Activated CD8-positive, alpha-beta T cell treated with anti-CD3 and anti-CD28 coated beads, Interleukin-2, amount 10 ng/mL, durations not matched to agents 7 days and 5 days (primary cell): ENCODE data around the gene RCC2. TPM values are rescaled to one million over a fixed set of nuclear protein-coding genes. Genes with fewer than 3 reads are reported as not detected.

Experiments
- ATAC-seq: fragments of 150-1000 bp; cut with Tn5 transposase; one replicate; pipeline ENCODE4 v1.10.0; 2021; ENCODE audit warnings: moderate library complexity
- CTCF ChIA-PET: fragments of 350-600 bp; sonication (Branson Sonifier 250); formaldehyde crosslinking; loops from one replicate; lab custom pipeline; 2021; ENCODE audit warnings: antibody characterized with exemption; lab: Charles Lee
- POLR2A ChIA-PET: fragments of 350-600 bp; sonication (Branson Sonifier 250); formaldehyde crosslinking; loops from one replicate; lab custom pipeline; 2021; ENCODE audit warnings: antibody characterized with exemption; lab: Charles Lee
- DNase-seq: peaks from one replicate; pipeline ENCODE4 v3.0.0-alpha.2; 2020
- H3K27ac Mint-ChIP-seq: one replicate; pipeline ENCODE4 v1.8.0; 2021; ENCODE audit warnings: mild to moderate bottlenecking, mixed read lengths
- H3K27me3 Mint-ChIP-seq: one replicate; pipeline ENCODE4 v1.8.0; 2021; ENCODE audit warnings: low read depth, mixed read lengths
- H3K36me3 Mint-ChIP-seq: one replicate; pipeline ENCODE4 v1.8.0; 2021; ENCODE audit warnings: low read depth, mixed read lengths
- H3K4me1 Mint-ChIP-seq: one replicate; pipeline ENCODE4 v1.8.0; 2021; ENCODE audit warnings: low read depth, mixed read lengths
- H3K4me3 Mint-ChIP-seq: one replicate; pipeline ENCODE4 v1.8.0; 2021; ENCODE audit warnings: mild to moderate bottlenecking, mixed read lengths
- H3K9me3 Mint-ChIP-seq: one replicate; pipeline ENCODE4 v1.8.0; 2022; ENCODE audit warnings: mixed read lengths; ENCODE audit not compliant: insufficient read depth
- total RNA-seq, 2 experiments: library from RNA; stranded (reverse); gene quantifications; one replicate each; pipeline ENCODE4 v1.2.3, GENCODE V29; 2021

Gene RCC2
- total RNA-seq, 2 experiments from 2014 or later, result 151 to 152 TPM

GRCh38 chr1:17441265-17441992, 2.0 kb upstream of the RCC2 start:
- peak overlapping the region; percentile 40 for H3K4me3 Mint-ChIP-seq
- peak; percentile 23 for DNase-seq
- ChIA-PET CTCF (no interaction called here), POLR2A (no interaction called here)
- peaks cover 37% of the 10 kb centered on the region for H3K4me1 Mint-ChIP-seq
- H3K36me3 Mint-ChIP-seq, result peaks cover 11% of the 10 kb centered on the region
- ATAC-seq, result no peak
- H3K27me3 Mint-ChIP-seq, result no peaks in the 10 kb centered on the region
- H3K9me3 Mint-ChIP-seq, result no peaks in the 10 kb centered on the region
- H3K27ac Mint-ChIP-seq, result peak overlapping the region; percentile 79

- Mint-ChIP-seq H3K36me3 (peaks cover 17% of the 10 kb centered on the region), H3K9me3 (no peaks in the 10 kb centered on the region), H3K27me3 (no peaks in the 10 kb centered on the region), H3K4me1 (peaks cover 43% of the 10 kb centered on the region), H3K27ac (peak overlapping the region; percentile 79), H3K4me3 (peak overlapping the region; percentile 96)
- DNase-seq, result no peak
- ChIA-PET POLR2A (no interaction called here), CTCF (interaction anchor here (1.0 kb wide), 1 partner anchor 11 kb away, joined by 4 read pairs; no protein-coding TSS in a partner anchor)
- ATAC-seq, result no peak
Measured at GRCh38 chr1:17440827-17441168, 1.3 kb upstream of the RCC2 start.

- H3K4me3 Mint-ChIP-seq, result peak overlapping the region; percentile 96
- ATAC-seq (no peak), DNase-seq (no peak)
- peaks cover 47% of the 10 kb centered on the region for H3K4me1 Mint-ChIP-seq
- ChIA-PET POLR2A (interaction anchor here (1.0 kb wide), 1 partner anchor 37 kb away, joined by 3 read pairs; no protein-coding TSS in a partner anchor), CTCF (interaction anchor here (0.7 to 1.0 kb wide), 2 partner anchors 11 to 13 kb away, joined by 3 to 4 read pairs; no protein-coding TSS in a partner anchor)
- H3K9me3 Mint-ChIP-seq, result no peaks in the 10 kb centered on the region
- peak overlapping the region; percentile 79 for H3K27ac Mint-ChIP-seq
- peaks cover 20% of the 10 kb centered on the region for H3K36me3 Mint-ChIP-seq
- no peaks in the 10 kb centered on the region for H3K27me3 Mint-ChIP-seq
Measured at GRCh38 chr1:17440074-17440826, 773 bp upstream of the RCC2 start.

GRCh38 chr1:17438318-17439249, 893 bp downstream of the RCC2 start:
- Mint-ChIP-seq H3K27ac (peak overlapping the region; percentile 95), H3K9me3 (no peaks in the 10 kb centered on the region), H3K4me1 (peaks cover 61% of the 10 kb centered on the region), H3K27me3 (no peaks in the 10 kb centered on the region), H3K36me3 (peaks cover 36% of the 10 kb centered on the region), H3K4me3 (peak overlapping the region; percentile 96)
- ChIA-PET POLR2A (interaction anchor here (1.0 to 1.4 kb wide), 3 partner anchors 14 to 385 kb away, joined by 3 to 4 read pairs (median 3); partner anchors contain the start of gene SDHB), CTCF (interaction anchor here (1.0 kb wide), 1 partner anchor 16 kb away, joined by 3 read pairs; no protein-coding TSS in a partner anchor)
- DNase-seq (peak; percentile 85), ATAC-seq (peak; percentile 52)

- peak; percentile 38 for ATAC-seq
- Mint-ChIP-seq H3K4me1 (peaks cover 55% of the 10 kb centered on the region), H3K27me3 (no peaks in the 10 kb centered on the region), H3K4me3 (peak overlapping the region; percentile 96), H3K9me3 (no peaks in the 10 kb centered on the region), H3K27ac (peak overlapping the region; percentile 95), H3K36me3 (peaks cover 42% of the 10 kb centered on the region)
- CTCF ChIA-PET, result interaction anchor here (1.7 kb wide), 1 partner anchor 19 kb away, joined by 4 read pairs; no protein-coding TSS in a partner anchor
- peak; percentile 55 for DNase-seq
- POLR2A ChIA-PET, result interaction anchor here (1.4 kb wide), 2 partner anchors 9 to 384 kb away, joined by 4 to 5 read pairs; partner anchors contain the start of gene SDHB
Measured at GRCh38 chr1:17437580-17438317, 1.7 kb downstream of the RCC2 start.

GRCh38 chr1:17437260-17437579, 2.3 kb downstream of the RCC2 start:
- CTCF ChIA-PET, result interaction anchor here (1.7 kb wide), 1 partner anchor 18 kb away, joined by 4 read pairs; no protein-coding TSS in a partner anchor
- H3K36me3 Mint-ChIP-seq, result peaks cover 42% of the 10 kb centered on the region
- no peak for ATAC-seq

GRCh38 chr1:17436380-17437174, 2.9 kb downstream of the RCC2 start:
- peaks cover 46% of the 10 kb centered on the region for H3K36me3 Mint-ChIP-seq
- CTCF ChIA-PET, result interaction anchor here (1.7 kb wide), 1 partner anchor 17 kb away, joined by 4 read pairs; no protein-coding TSS in a partner anchor
- POLR2A ChIA-PET, result interaction anchor here (0.8 to 1.4 kb wide), 3 partner anchors 8 to 30 kb away, joined by 3 to 5 read pairs (median 5); no protein-coding TSS in a partner anchor
- no peaks in the 10 kb centered on the region for H3K27me3 Mint-ChIP-seq
- peak overlapping the region; percentile 60 for H3K27ac Mint-ChIP-seq
- H3K4me1 Mint-ChIP-seq, result peaks cover 53% of the 10 kb centered on the region
- H3K4me3 Mint-ChIP-seq, result peak overlapping the region; percentile 80
- ATAC-seq (no peak), DNase-seq (no peak)
- no peaks in the 10 kb centered on the region for H3K9me3 Mint-ChIP-seq

More at GRCh38 chr1:17437260-17437579, 2.3 kb downstream of the RCC2 start:
- Mint-ChIP-seq H3K9me3 (no peaks in the 10 kb centered on the region), H3K27ac (peak overlapping the region; percentile 60), H3K27me3 (no peaks in the 10 kb centered on the region), H3K4me3 (peak overlapping the region; percentile 80), H3K4me1 (peaks cover 54% of the 10 kb centered on the region)
- no peak for DNase-seq
- POLR2A ChIA-PET, result interaction anchor here (1.4 kb wide), 1 partner anchor 8 kb away, joined by 5 read pairs; no protein-coding TSS in a partner anchor

- no peak overlapping the region for H3K27ac Mint-ChIP-seq
- peaks cover 39% of the 10 kb centered on the region for H3K4me1 Mint-ChIP-seq
- no peaks in the 10 kb centered on the region for H3K27me3 Mint-ChIP-seq
- peaks cover 52% of the 10 kb centered on the region for H3K36me3 Mint-ChIP-seq
- ATAC-seq, result no peak
- CTCF ChIA-PET, result no interaction called here
- H3K9me3 Mint-ChIP-seq, result no peaks in the 10 kb centered on the region
- DNase-seq, result no peak
- POLR2A ChIA-PET, result no interaction called here
- no peak overlapping the region for H3K4me3 Mint-ChIP-seq
Measured at GRCh38 chr1:17434601-17435000, 4.9 kb downstream of the RCC2 start.

- DNase-seq, result no peak
- POLR2A ChIA-PET, result no interaction called here
- CTCF ChIA-PET, result interaction anchor here (1.3 kb wide), 1 partner anchor 15 kb away, joined by 3 read pairs; no protein-coding TSS in a partner anchor
- Mint-ChIP-seq H3K4me3 (no peak overlapping the region), H3K36me3 (peaks cover 55% of the 10 kb centered on the region), H3K4me1 (peaks cover 44% of the 10 kb centered on the region), H3K9me3 (no peaks in the 10 kb centered on the region), H3K27me3 (no peaks in the 10 kb centered on the region), H3K27ac (no peak overlapping the region)
- ATAC-seq, result no peak
Measured at GRCh38 chr1:17434016-17434415, 5.5 kb downstream of the RCC2 start.

- H3K27ac Mint-ChIP-seq, result no peak overlapping the region
- ChIA-PET POLR2A (no interaction called here), CTCF (interaction anchor here (1.3 kb wide), 1 partner anchor 14 kb away, joined by 3 read pairs; no protein-coding TSS in a partner anchor)
- H3K36me3 Mint-ChIP-seq, result peaks cover 62% of the 10 kb centered on the region
- H3K27me3 Mint-ChIP-seq, result no peaks in the 10 kb centered on the region
- no peak overlapping the region for H3K4me3 Mint-ChIP-seq
- DNase-seq (no peak), ATAC-seq (no peak)
- H3K4me1 Mint-ChIP-seq, result peaks cover 46% of the 10 kb centered on the region
- H3K9me3 Mint-ChIP-seq, result no peaks in the 10 kb centered on the region
Measured at GRCh38 chr1:17433261-17433660, 6.2 kb downstream of the RCC2 start.
